IPS-NIHi7 (cell line): Measurements from ENCODE around the gene PGM2L1.
"Not testable (repeated sequence)": the region's sequence is repeated elsewhere in the genome, so short reads cannot be mapped to it uniquely, and the experiment has no call there.

Source experiments
- DNase-seq: peaks from one replicate; pipeline ENCODE4 v3.0.0; 2012; ENCODE audit warnings: mixed read lengths; ENCODE audit errors: extremely low spot score

The PGM2L1 gene

GRCh38 chr11:74398244-74399159, at the start of gene PGM2L1:
Gene PGM2L1, minus strand, starts transcription at chr11:74398433. Its CDS starts 272 bp downstream, at chr11:74398161.
- DNase-seq, result peak; percentile 94

- no peak for DNase-seq
Measured at GRCh38 chr11:74447720-74448119, 49.5 kb upstream of the PGM2L1 start.

- no peak for DNase-seq
Measured at GRCh38 chr11:74446532-74446938, 48.3 kb upstream of the PGM2L1 start.

- DNase-seq, result peak; percentile 18
Measured at GRCh38 chr11:74444173-74444826, 46.1 kb upstream of the PGM2L1 start.

GRCh38 chr11:74443071-74443864, 45.0 kb upstream of the PGM2L1 start:
- peak; percentile 43 for DNase-seq

- no peak for DNase-seq
Measured at GRCh38 chr11:74442636-74443035, 44.4 kb upstream of the PGM2L1 start.

GRCh38 chr11:74438681-74439080, 40.4 kb upstream of the PGM2L1 start:
- no peak for DNase-seq

GRCh38 chr11:74437441-74438042, 39.3 kb upstream of the PGM2L1 start:
- DNase-seq, result no peak

GRCh38 chr11:74434528-74434927, 36.3 kb upstream of the PGM2L1 start:
- no peak for DNase-seq

- DNase-seq, result no peak
Measured at GRCh38 chr11:74429205-74429604, 31.0 kb upstream of the PGM2L1 start.

GRCh38 chr11:74427384-74427886, 29.2 kb upstream of the PGM2L1 start:
- no peak for DNase-seq

- no peak for DNase-seq
Measured at GRCh38 chr11:74425100-74425499, 26.9 kb upstream of the PGM2L1 start.

- no peak for DNase-seq
Measured at GRCh38 chr11:74418509-74418895, 20.3 kb upstream of the PGM2L1 start.

- DNase-seq, result no peak
Measured at GRCh38 chr11:74417860-74418508, 19.8 kb upstream of the PGM2L1 start.

- no peak for DNase-seq
Measured at GRCh38 chr11:74417379-74417804, 19.2 kb upstream of the PGM2L1 start.

GRCh38 chr11:74416974-74417373, 18.7 kb upstream of the PGM2L1 start:
- DNase-seq, result not testable (repeated sequence)

- no peak for DNase-seq
Measured at GRCh38 chr11:74412733-74413359, 14.6 kb upstream of the PGM2L1 start.

GRCh38 chr11:74412321-74412720, 14.1 kb upstream of the PGM2L1 start:
- DNase-seq, result no peak

- DNase-seq, result no peak
Measured at GRCh38 chr11:74409633-74410032, 11.4 kb upstream of the PGM2L1 start.

- no peak for DNase-seq
Measured at GRCh38 chr11:74403607-74404321, 5.5 kb upstream of the PGM2L1 start.
